ENCODE measurements around the gene KCNF1.

GRCh38 chr2:10932345-10933151 is 20.8 kb downstream of the KCNF1 start:
- TF ChIP-seq SPI1 (IDR thresholded peaks at IDR 0.05; ENCODE audit: low read depth, low read length) (no peak), POLR2AphosphoS5 (IDR thresholded peaks at IDR 0.05; ENCODE audit: low read depth, low read length) (no peak), POLR2A (IDR thresholded peaks at IDR 0.05; ENCODE audit: low read depth, low read length) (no peak), TAF1 (IDR thresholded peaks at IDR 0.05; ENCODE audit: low read depth, low read length) (no peak)
